Breast epithelium (tissue), 3 donors: Measurements from ENCODE around the gene USP2.

Experiments
- CTCF ChIP-seq, 3 donors: fragments of 450-650 bp; IDR thresholded peaks; one replicate each; pipeline ENCODE4 v1.5.1; 2016 to 2017; ENCODE audit warnings: antibody characterized with exemption in 3 of 3, mild to moderate bottlenecking in 3 of 3, moderate library complexity in 3 of 3
- POLR2A ChIP-seq: fragments of 450-650 bp; IDR thresholded peaks from one replicate; pipeline ENCODE4 v1.6.1; 2016; ENCODE audit warnings: antibody characterized with exemption, mild to moderate bottlenecking, moderate library complexity
- POLR2AphosphoS5 ChIP-seq, 3 donors: sonication (generic); formaldehyde crosslinking; IDR thresholded peaks; one replicate each; pipeline ENCODE4 v1.6.1; 2017; ENCODE audit warnings: antibody characterized with exemption in 3 of 3

GRCh38 chr11:119320776-119321524 lies 60.5 kb downstream of the USP2 start:
- no peak for TF ChIP-seq CTCF (IDR thresholded peaks at IDR 0.05)
- peak in 1 of 3 donors; percentile 28 for TF ChIP-seq POLR2AphosphoS5 (IDR thresholded peaks at IDR 0.05)
- peak; percentile 9 for TF ChIP-seq POLR2A
